Parathyroid adenoma (tissue), 2 donors: ENCODE data around the gene UNC5A.

Source experiments
- H2AFZ ChIP-seq: fragments of 300-600 bp; sonication (generic); one replicate; pipeline ENCODE4 v1.7.0; 2017; ENCODE audit warnings: antibody characterized with exemption, mild to moderate bottlenecking
- H3K27ac ChIP-seq: fragments of 300-600 bp; sonication (generic); one replicate; pipeline ENCODE4 v1.7.0; 2017
- H3K27me3 ChIP-seq: fragments of 300-600 bp; sonication (generic); one replicate; pipeline ENCODE4 v1.7.0; 2017; ENCODE audit warnings: low read length; ENCODE audit not compliant: control insufficient read depth, insufficient read depth
- H3K36me3 ChIP-seq: fragments of 300-600 bp; sonication (generic); one replicate; pipeline ENCODE4 v1.7.0; 2017; ENCODE audit warnings: low read length; ENCODE audit not compliant: control insufficient read depth, insufficient read depth
- H3K4me1 ChIP-seq: fragments of 300-600 bp; sonication (generic); one replicate; pipeline ENCODE4 v1.7.0; 2017; ENCODE audit warnings: control low read depth
- H3K4me2 ChIP-seq: fragments of 300-600 bp; sonication (generic); one replicate; pipeline ENCODE4 v1.7.0; 2017; ENCODE audit warnings: low read length
- H3K4me3 ChIP-seq: fragments of 300-600 bp; sonication (generic); one replicate; pipeline ENCODE4 v1.7.0; 2017; ENCODE audit warnings: low read depth, low read length
- H3K79me2 ChIP-seq: fragments of 300-600 bp; sonication (generic); one replicate; pipeline ENCODE4 v1.7.0; 2017; ENCODE audit warnings: control low read depth
- H3K9ac ChIP-seq: fragments of 300-600 bp; sonication (generic); one replicate; pipeline ENCODE4 v1.7.0; 2017; ENCODE audit warnings: mild to moderate bottlenecking
- H3K9me3 ChIP-seq: fragments of 300-600 bp; sonication (generic); one replicate; pipeline ENCODE4 v1.7.0; 2017; ENCODE audit warnings: low read length; ENCODE audit not compliant: control insufficient read depth
- CTCF ChIP-seq: fragments of 300-600 bp; sonication (generic); IDR thresholded peaks from one replicate; pipeline ENCODE4 v1.7.0; 2017; ENCODE audit warnings: antibody characterized with exemption, mild to moderate bottlenecking
- donor health status: primary hyperparathyroidism.

Gene UNC5A

GRCh38 chr5:176873541-176874172 is 63.3 kb downstream of the UNC5A start:
- Histone ChIP-seq H3K27me3 (no peaks in the 10 kb centered on the region), H3K4me1 (no peaks in the 10 kb centered on the region), H3K36me3 (no peaks in the 10 kb centered on the region), H3K27ac (no peak overlapping the region), H3K79me2 (no peaks in the 10 kb centered on the region), H3K4me2 (no peak overlapping the region), H3K9ac (no peak overlapping the region), H3K9me3 (no peaks in the 10 kb centered on the region), H2AFZ (no peak overlapping the region), H3K4me3 (no peak overlapping the region)
- TF ChIP-seq CTCF, result no peak

- H3K27me3 ChIP-seq, result no peaks in the 10 kb centered on the region
- H3K9me3 ChIP-seq, result no peaks in the 10 kb centered on the region
- H3K9ac ChIP-seq, result no peak overlapping the region
- H3K4me1 ChIP-seq, result no peaks in the 10 kb centered on the region
- TF ChIP-seq CTCF, result no peak
- H3K36me3 ChIP-seq, result no peaks in the 10 kb centered on the region
- no peak overlapping the region for H3K4me3 ChIP-seq
- H3K79me2 ChIP-seq, result no peaks in the 10 kb centered on the region
- no peak overlapping the region for H2AFZ ChIP-seq
- H3K27ac ChIP-seq, result no peak overlapping the region
- no peak overlapping the region for H3K4me2 ChIP-seq
These were observed 63.9 kb downstream of the UNC5A start for GRCh38 chr5:176874198-176874780.

GRCh38 chr5:176875014-176875550 is 64.7 kb downstream of the UNC5A start:
- H3K27ac ChIP-seq, result no peak overlapping the region
- H3K27me3 ChIP-seq, result no peaks in the 10 kb centered on the region
- no peak overlapping the region for H3K9ac ChIP-seq
- no peak overlapping the region for H3K4me2 ChIP-seq
- no peak overlapping the region for H2AFZ ChIP-seq
- H3K36me3 ChIP-seq, result no peaks in the 10 kb centered on the region
- no peak overlapping the region for H3K4me3 ChIP-seq
- H3K79me2 ChIP-seq, result no peaks in the 10 kb centered on the region
- no peaks in the 10 kb centered on the region for H3K4me1 ChIP-seq
- TF ChIP-seq CTCF, result no peak
- no peaks in the 10 kb centered on the region for H3K9me3 ChIP-seq

- H3K4me3 ChIP-seq, result no peak overlapping the region
- H3K36me3 ChIP-seq, result no peaks in the 10 kb centered on the region
- H3K9ac ChIP-seq, result no peak overlapping the region
- no peak overlapping the region for H2AFZ ChIP-seq
- H3K79me2 ChIP-seq, result no peaks in the 10 kb centered on the region
- H3K27ac ChIP-seq, result no peak overlapping the region
- H3K27me3 ChIP-seq, result no peaks in the 10 kb centered on the region
- no peak for TF ChIP-seq CTCF
- no peaks in the 10 kb centered on the region for H3K9me3 ChIP-seq
- no peaks in the 10 kb centered on the region for H3K4me1 ChIP-seq
- no peak overlapping the region for H3K4me2 ChIP-seq
These were observed 65.6 kb downstream of the UNC5A start for GRCh38 chr5:176875783-176876505.
